ENCODE measurements around the gene MAP3K20. TPM values are rescaled to one million over a fixed set of nuclear protein-coding genes. Genes with fewer than 3 reads are reported as not detected.

Gene MAP3K20
- total and polyA plus RNA-seq, 2 experiments from 2014 or later = 7.6 to 9.6 TPM

- Histone ChIP-seq H3K4me2 (no peak overlapping the region), H3K4me3 (no peak overlapping the region), H3K4me1 (ENCODE audit: insufficient read depth) (no peaks in the 10 kb centered on the region), H3K79me2 (replicated peaks; ENCODE audit: insufficient read depth) (no peaks in the 10 kb centered on the region), H3K36me3 (ENCODE audit: insufficient read depth) (no peaks in the 10 kb centered on the region), H2AFZ (no peak overlapping the region), H3F3A (replicated peaks; ENCODE audit: low read depth) (no peaks in the 10 kb centered on the region), H4K20me1 (replicated peaks; ENCODE audit: insufficient read depth) (no peaks in the 10 kb centered on the region), H3K27ac (ENCODE audit: low read depth) (no peak overlapping the region), H3K9me2 (ENCODE audit: insufficient read depth) (no peaks in the 10 kb centered on the region), H3K27me3 (ENCODE audit: insufficient read depth) (no peaks in the 10 kb centered on the region)
- DNase-seq (ENCODE audit: low spot score) (no peak), ATAC-seq (no peak)
- H3K4me3 Mint-ChIP-seq = no peak overlapping the region
- H3K9me3 Mint-ChIP-seq = no peaks in the 10 kb centered on the region
- H3K27me3 Mint-ChIP-seq (ENCODE audit: insufficient read depth, low read depth, poor library complexity) = no peaks in the 10 kb centered on the region
- peaks cover 2% of the 10 kb centered on the region for H3K4me1 Mint-ChIP-seq
- H3K27ac Mint-ChIP-seq = no peak overlapping the region
- no peaks in the 10 kb centered on the region; the same call in 2 of the 3 replicates for H3K36me3 Mint-ChIP-seq (ENCODE audit: low read depth)
- no peak for TF ChIP-seq EZH2 (IDR thresholded peaks at IDR 0.05; ENCODE audit: low read depth, unreplicated experiment)
- TF ChIP-seq STAT1 (IDR thresholded peaks at IDR 0.05; ENCODE audit: unreplicated experiment) = no peak
- no peak for TF ChIP-seq ZNF462 (CRISPR knock-in tag; IDR thresholded peaks at IDR 0.05)
- TF ChIP-seq JUNB (IDR thresholded peaks at IDR 0.05; ENCODE audit: unreplicated experiment) = no peak
- TF ChIP-seq POLR2AphosphoS5 (IDR thresholded peaks at IDR 0.05; ENCODE audit: low read depth) = no peak
- TF ChIP-seq ZNF114 (CRISPR knock-in tag; IDR thresholded peaks at IDR 0.05) = no peak
- TF ChIP-seq CREB1 (CRISPR knock-in tag; IDR thresholded peaks at IDR 0.05; ENCODE audit: low read depth) = no peak
- TF ChIP-seq EZH2phosphoT487 (IDR thresholded peaks at IDR 0.05; ENCODE audit: unreplicated experiment) = no peak
- TF ChIP-seq CTCF (conservative IDR thresholded peaks at IDR 0.05; ENCODE audit: low read depth in 2 of 2) = no peak
- no peak for TF ChIP-seq ZNF331 (CRISPR knock-in tag; IDR thresholded peaks at IDR 0.05; ENCODE audit: low read depth)
- TF ChIP-seq ETS1 (IDR thresholded peaks at IDR 0.05) = no peak
- no peak for TF ChIP-seq NANOG (IDR thresholded peaks at IDR 0.05; ENCODE audit: borderline replicate concordance)
- TF ChIP-seq REST (IDR thresholded peaks at IDR 0.05; ENCODE audit: unreplicated experiment) = no peak
These were observed 128.7 kb downstream of the MAP3K20 start for GRCh38 chr2:173204316-173204715.
